ENCODE data around the gene CASP3.
"Not testable (repeated sequence)": the region's sequence is repeated elsewhere in the genome, so short reads cannot be mapped to it uniquely, and the experiment has no call there.

Gene CASP3

DNA sequence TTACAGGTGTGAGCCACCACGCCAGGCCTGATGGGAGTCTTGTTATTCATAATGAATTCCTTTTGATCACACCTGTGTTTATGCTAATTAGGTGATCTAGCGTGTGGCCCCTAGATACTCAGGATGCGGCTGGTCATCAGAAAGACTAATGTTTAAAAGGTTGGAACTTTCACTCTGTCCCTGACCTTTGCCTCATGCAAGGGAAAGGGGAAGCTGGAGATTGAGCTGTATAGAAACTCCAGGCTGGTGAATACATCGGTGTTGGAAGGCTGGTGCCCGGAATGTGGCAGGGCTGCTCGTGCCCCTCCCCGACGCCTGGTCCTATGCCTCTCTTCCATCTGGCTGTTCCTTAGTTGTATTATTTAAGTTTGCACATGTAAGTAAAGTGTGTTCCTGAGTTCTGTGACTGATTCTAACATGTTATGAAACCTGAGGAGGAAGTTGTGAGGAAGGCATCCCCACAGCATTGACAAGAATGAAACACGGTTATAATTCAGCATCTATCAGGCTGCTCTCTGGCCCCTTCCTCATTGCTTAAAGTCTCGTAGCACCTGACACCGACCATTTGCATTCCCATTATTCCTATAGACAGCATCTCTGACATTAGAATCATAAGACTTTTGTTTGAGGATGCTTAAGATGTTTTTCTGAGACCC is 28.9 kb downstream of the CASP3 start:
- no peaks in the 10 kb centered on the region for H3K36me3 ChIP-seq (replicated peaks in 1 of 2; ENCODE audit: control insufficient read depth in 2 of 2, insufficient read depth in 2 of 2, low read length in 2 of 2)
- no peak overlapping the region for H2BK5ac ChIP-seq (ENCODE audit: low read length)
- no peaks in the 10 kb centered on the region for H3K27me3 ChIP-seq (ENCODE audit: control insufficient read depth in 3 of 3, insufficient read depth in 3 of 3, low read depth in 1 of 3, low read length in 3 of 3)
- no peak overlapping the region for H2BK12ac ChIP-seq (ENCODE audit: low read length)
- H3K14ac ChIP-seq (ENCODE audit: low read length): no peak overlapping the region
- H3K4ac ChIP-seq (ENCODE audit: low read length): no peak overlapping the region
- no peak overlapping the region for H4K8ac ChIP-seq (ENCODE audit: low read depth, low read length)
- H3K79me1 ChIP-seq (ENCODE audit: low read depth, low read length): no peaks in the 10 kb centered on the region
- no peak overlapping the region for H3K27ac ChIP-seq (replicated peaks; ENCODE audit: low read length)
- WGBS, 2 donors (ENCODE audit: extremely low coverage in 2 of 2, insufficient read length in 2 of 2, insufficient replicate concordance in 1 of 2): no CpG with 5 or more reads among the region's 11 CpGs
- H3K9ac ChIP-seq (ENCODE audit: low read depth, low read length, poor library complexity): no peak overlapping the region
- H2BK15ac ChIP-seq (ENCODE audit: low read length): no peak overlapping the region
- H4K91ac ChIP-seq (ENCODE audit: low read depth, low read length, poor library complexity): no peak overlapping the region
- DNase-seq (ENCODE audit: low spot score): no peak
- H3K18ac ChIP-seq (ENCODE audit: low read length): no peak overlapping the region
- no peak overlapping the region for H3K4me2 ChIP-seq (ENCODE audit: insufficient read depth, low read length, poor library complexity, severe bottlenecking)
- H2BK120ac ChIP-seq (ENCODE audit: low read depth, low read length): no peak overlapping the region
- H3K4me3 ChIP-seq (ENCODE audit: low read length in 2 of 2): no peak overlapping the region
- H2AFZ ChIP-seq (ENCODE audit: low read length): no peak overlapping the region
- H3K23ac ChIP-seq (ENCODE audit: low read depth, low read length, poor library complexity): no peak overlapping the region
- peaks cover 0 to 4% of the 10 kb centered on the region in 2 donors for H3K9me3 ChIP-seq (replicated peaks in 1 of 2; ENCODE audit: control insufficient read depth in 2 of 2, insufficient read depth in 1 of 2, low read depth in 1 of 2, low read length in 2 of 2)
- H2AK5ac ChIP-seq (ENCODE audit: low read depth, low read length): no peak overlapping the region
- no peaks in the 10 kb centered on the region for H3K4me1 ChIP-seq (ENCODE audit: control insufficient read depth in 2 of 2, insufficient read depth in 1 of 2, low read depth in 1 of 2, low read length in 2 of 2)

DNA sequence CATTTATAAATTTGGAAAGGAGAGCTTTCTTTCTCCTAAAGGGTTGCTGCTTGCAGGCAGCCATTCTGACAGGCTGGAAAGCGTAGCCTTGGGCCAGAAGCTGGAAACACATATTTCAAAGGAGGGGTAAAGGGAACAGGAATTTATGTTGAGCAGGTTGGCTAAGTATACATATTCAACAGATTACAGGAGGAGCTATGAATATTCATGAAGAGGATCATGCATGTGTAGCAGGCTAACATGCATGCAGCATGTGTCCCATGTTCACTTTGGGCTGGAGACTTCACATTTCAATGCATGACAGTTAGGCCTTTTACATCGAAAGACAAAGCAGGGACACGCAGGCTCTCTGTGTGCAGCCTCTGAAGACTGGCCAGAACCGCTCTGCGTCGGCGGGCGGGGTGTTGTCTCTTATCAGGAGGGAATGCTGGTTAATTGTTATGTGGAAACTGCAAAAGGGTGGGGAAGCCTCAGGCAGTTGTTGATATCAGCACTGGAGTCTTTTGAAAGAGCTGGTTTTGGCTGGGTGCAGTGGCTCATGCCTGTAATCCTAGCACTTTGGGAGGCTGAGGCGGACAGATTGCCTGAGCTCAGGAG is 31.5 kb downstream of the CASP3 start:
- no peaks in the 10 kb centered on the region for H3K27me3 ChIP-seq (ENCODE audit: control insufficient read depth in 3 of 3, insufficient read depth in 3 of 3, low read depth in 1 of 3, low read length in 3 of 3)
- no peaks in the 10 kb centered on the region for H3K79me1 ChIP-seq (ENCODE audit: low read depth, low read length)
- peaks cover 2 to 9% of the 10 kb centered on the region in 2 donors for H3K9me3 ChIP-seq (replicated peaks in 1 of 2; ENCODE audit: control insufficient read depth in 2 of 2, insufficient read depth in 1 of 2, low read depth in 1 of 2, low read length in 2 of 2)
- H3K14ac ChIP-seq (ENCODE audit: low read length): no peak overlapping the region
- no peak overlapping the region for H3K23ac ChIP-seq (ENCODE audit: low read depth, low read length, poor library complexity)
- no peak overlapping the region for H2AFZ ChIP-seq (ENCODE audit: low read length)
- no peak overlapping the region for H2BK120ac ChIP-seq (ENCODE audit: low read depth, low read length)
- H2BK5ac ChIP-seq (ENCODE audit: low read length): no peak overlapping the region
- no peak overlapping the region for H2BK12ac ChIP-seq (ENCODE audit: low read length)
- no peak overlapping the region for H2BK15ac ChIP-seq (ENCODE audit: low read length)
- no peak overlapping the region for H3K18ac ChIP-seq (ENCODE audit: low read length)
- WGBS, 2 donors (ENCODE audit: extremely low coverage in 2 of 2, insufficient read length in 2 of 2, insufficient replicate concordance in 1 of 2): no CpG with 5 or more reads among the region's 9 CpGs
- DNase-seq (ENCODE audit: low spot score): no peak
- H3K4ac ChIP-seq (ENCODE audit: low read length): no peak overlapping the region
- no peak overlapping the region for H3K4me2 ChIP-seq (ENCODE audit: insufficient read depth, low read length, poor library complexity, severe bottlenecking)
- H4K91ac ChIP-seq (ENCODE audit: low read depth, low read length, poor library complexity): no peak overlapping the region
- no peaks in the 10 kb centered on the region for H3K4me1 ChIP-seq (ENCODE audit: control insufficient read depth in 2 of 2, insufficient read depth in 1 of 2, low read depth in 1 of 2, low read length in 2 of 2)
- H3K27ac ChIP-seq (replicated peaks; ENCODE audit: low read length): no peak overlapping the region
- no peak overlapping the region for H3K9ac ChIP-seq (ENCODE audit: low read depth, low read length, poor library complexity)
- H3K4me3 ChIP-seq (ENCODE audit: low read length in 2 of 2): no peak overlapping the region
- no peaks in the 10 kb centered on the region for H3K36me3 ChIP-seq (replicated peaks in 1 of 2; ENCODE audit: control insufficient read depth in 2 of 2, insufficient read depth in 2 of 2, low read length in 2 of 2)
- H2AK5ac ChIP-seq (ENCODE audit: low read depth, low read length): no peak overlapping the region
- no peak overlapping the region for H4K8ac ChIP-seq (ENCODE audit: low read depth, low read length)

GRCh38 chr4:184616633-184617551 is 32.4 kb downstream of the CASP3 start:
- no peak overlapping the region for H2BK12ac ChIP-seq (ENCODE audit: low read length)
- no peak overlapping the region for H3K14ac ChIP-seq (ENCODE audit: low read length)
- H4K8ac ChIP-seq (ENCODE audit: low read depth, low read length): no peak overlapping the region
- H2AK5ac ChIP-seq (ENCODE audit: low read depth, low read length): no peak overlapping the region
- no peak overlapping the region for H3K18ac ChIP-seq (ENCODE audit: low read length)
- no peak overlapping the region for H3K23ac ChIP-seq (ENCODE audit: low read depth, low read length, poor library complexity)
- H2BK15ac ChIP-seq (ENCODE audit: low read length): no peak overlapping the region
- no peaks in the 10 kb centered on the region for H3K4me1 ChIP-seq (ENCODE audit: control insufficient read depth in 2 of 2, insufficient read depth in 1 of 2, low read depth in 1 of 2, low read length in 2 of 2)
- H3K9me3 ChIP-seq (replicated peaks in 1 of 2; ENCODE audit: control insufficient read depth in 2 of 2, insufficient read depth in 1 of 2, low read depth in 1 of 2, low read length in 2 of 2): peaks cover 2 to 9% of the 10 kb centered on the region in 2 donors
- WGBS, 2 donors (ENCODE audit: extremely low coverage in 2 of 2, insufficient read length in 2 of 2, insufficient replicate concordance in 1 of 2): no CpG with 5 or more reads among the region's 12 CpGs
- no peak overlapping the region for H2AFZ ChIP-seq (ENCODE audit: low read length)
- no peak for DNase-seq (ENCODE audit: low spot score)
- H3K4ac ChIP-seq (ENCODE audit: low read length): no peak overlapping the region
- H3K4me2 ChIP-seq (ENCODE audit: insufficient read depth, low read length, poor library complexity, severe bottlenecking): no peak overlapping the region
- H2BK120ac ChIP-seq (ENCODE audit: low read depth, low read length): no peak overlapping the region
- peaks cover 0 to 2% (median 0%) of the 10 kb centered on the region in 3 experiments for H3K27me3 ChIP-seq (ENCODE audit: control insufficient read depth in 3 of 3, insufficient read depth in 3 of 3, low read depth in 1 of 3, low read length in 3 of 3)
- no peak overlapping the region for H2BK5ac ChIP-seq (ENCODE audit: low read length)
- no peak overlapping the region for H3K4me3 ChIP-seq (ENCODE audit: low read length in 2 of 2)
- no peak overlapping the region for H3K27ac ChIP-seq (replicated peaks; ENCODE audit: low read length)
- H3K9ac ChIP-seq (ENCODE audit: low read depth, low read length, poor library complexity): no peak overlapping the region
- H4K91ac ChIP-seq (ENCODE audit: low read depth, low read length, poor library complexity): no peak overlapping the region
- H3K36me3 ChIP-seq (replicated peaks in 1 of 2; ENCODE audit: control insufficient read depth in 2 of 2, insufficient read depth in 2 of 2, low read length in 2 of 2): no peaks in the 10 kb centered on the region
- no peaks in the 10 kb centered on the region for H3K79me1 ChIP-seq (ENCODE audit: low read depth, low read length)

GRCh38 chr4:184616168-184616567 is 33.1 kb downstream of the CASP3 start:
- not testable (repeated sequence) for H3K36me3 ChIP-seq (replicated peaks in 1 of 2; ENCODE audit: control insufficient read depth in 2 of 2, insufficient read depth in 2 of 2, low read length in 2 of 2); H2BK15ac ChIP-seq (ENCODE audit: low read length); H3K9me3 ChIP-seq (replicated peaks in 1 of 2; ENCODE audit: control insufficient read depth in 2 of 2, insufficient read depth in 1 of 2, low read depth in 1 of 2, low read length in 2 of 2); H2BK5ac ChIP-seq (ENCODE audit: low read length); H2BK120ac ChIP-seq (ENCODE audit: low read depth, low read length); H2AFZ ChIP-seq (ENCODE audit: low read length); H3K4me1 ChIP-seq (ENCODE audit: control insufficient read depth in 2 of 2, insufficient read depth in 1 of 2, low read depth in 1 of 2, low read length in 2 of 2); H4K8ac ChIP-seq (ENCODE audit: low read depth, low read length); H2AK5ac ChIP-seq (ENCODE audit: low read depth, low read length); H3K4me3 ChIP-seq (ENCODE audit: low read length in 2 of 2); H3K27ac ChIP-seq (replicated peaks; ENCODE audit: low read length); H4K91ac ChIP-seq (ENCODE audit: low read depth, low read length, poor library complexity); H3K4ac ChIP-seq (ENCODE audit: low read length); H3K18ac ChIP-seq (ENCODE audit: low read length); H3K79me1 ChIP-seq (ENCODE audit: low read depth, low read length); H3K27me3 ChIP-seq (ENCODE audit: control insufficient read depth in 3 of 3, insufficient read depth in 3 of 3, low read depth in 1 of 3, low read length in 3 of 3); H2BK12ac ChIP-seq (ENCODE audit: low read length); H3K4me2 ChIP-seq (ENCODE audit: insufficient read depth, low read length, poor library complexity, severe bottlenecking); H3K9ac ChIP-seq (ENCODE audit: low read depth, low read length, poor library complexity); DNase-seq (ENCODE audit: low spot score); H3K23ac ChIP-seq (ENCODE audit: low read depth, low read length, poor library complexity); H3K14ac ChIP-seq (ENCODE audit: low read length)
- WGBS, 2 donors (ENCODE audit: extremely low coverage in 2 of 2, insufficient read length in 2 of 2, insufficient replicate concordance in 1 of 2): no CpG with 5 or more reads among the region's 2 CpGs

All from neuronal stem cell (in vitro differentiated cells).